ENCODE results near the gene SSBP4. TPM values are rescaled to one million over a fixed set of nuclear protein-coding genes. Genes with fewer than 3 reads are reported as not detected.
A peak's percentile ranks its signal among the peaks of the same experiment; 100 is the strongest.

SSBP4 gene
- total and polyA plus RNA-seq, 2 donors (not counting 1 experiment from before 2014, with no cell fraction given) = 37.0 to 64.2 TPM

- Histone ChIP-seq H3K79me2 (ENCODE audit: control insufficient read depth, insufficient read depth, low read length) (peaks cover 8% of the 10 kb centered on the region), H3K36me3 (replicated peaks in 1 of 2; ENCODE audit: control extremely low read depth in 1 of 2, control insufficient read depth in 1 of 2, extremely low read depth in 1 of 2, insufficient read depth in 2 of 2, low read length in 1 of 2) (no peaks in the 10 kb centered on the region), H3K4me1 (ENCODE audit: control insufficient read depth in 2 of 2, insufficient read depth in 2 of 2, low read length in 2 of 2) (peaks cover 44 to 48% of the 10 kb centered on the region in 2 donors), H3K27ac (ENCODE audit: low read length in 2 of 2) (no peak overlapping the region), H3K27me3 (replicated peaks in 1 of 4; ENCODE audit: control extremely low read depth in 1 of 4, control insufficient read depth in 3 of 4, insufficient read depth in 4 of 4, low read length in 3 of 4) (peaks cover 0 to 3% (median under 1%) of the 10 kb centered on the region in 4 experiments), H3K9me3 (ENCODE audit: control extremely low read depth in 1 of 3, control insufficient read depth in 2 of 3, insufficient read depth in 1 of 3, low read length in 2 of 3) (peaks cover 0 to 5% (median 0%) of the 10 kb centered on the region in 3 donors), H3K9ac (ENCODE audit: low read length) (peak overlapping the region; percentile 67), H2AFZ (ENCODE audit: insufficient read depth, low read depth, low read length, poor library complexity, severe bottlenecking) (peak overlapping the region; percentile 66), H3K4me3 (ENCODE audit: control extremely low read depth in 1 of 5, extremely low read depth in 1 of 5, insufficient read depth in 1 of 5, low read depth in 2 of 5, low read length in 4 of 5) (peak overlapping the region; percentile 60 to 66 (median 62)), H4K20me1 (ENCODE audit: control insufficient read depth, insufficient read depth, low read length, poor library complexity, severe bottlenecking) (no peaks in the 10 kb centered on the region), H3K4me2 (replicated peaks; ENCODE audit: low read depth, low read length, poor library complexity, severe bottlenecking) (peak overlapping the region; percentile 88)
- ChIA-PET CTCF (interaction anchor here (0.7 to 12.4 kb wide), 3 partner anchors 7 to 117 kb away, joined by 3 to 112 read pairs (median 4); no protein-coding TSS in a partner anchor), POLR2A (interaction anchor here (0.5 to 1.2 kb wide), 3 partner anchors 8 to 210 kb away, joined by 3 to 6 read pairs (median 3); no protein-coding TSS in a partner anchor)
- H3K4me3 Mint-ChIP-seq = peak overlapping the region; percentile 80
- WGBS (ENCODE audit: insufficient coverage) = 85% methylated on average over 37 of the region's 37 CpGs
- DNase-seq = peak; percentile 19
- no peak for ATAC-seq (ENCODE audit: low read depth)
- TF ChIP-seq, protein P1, sequence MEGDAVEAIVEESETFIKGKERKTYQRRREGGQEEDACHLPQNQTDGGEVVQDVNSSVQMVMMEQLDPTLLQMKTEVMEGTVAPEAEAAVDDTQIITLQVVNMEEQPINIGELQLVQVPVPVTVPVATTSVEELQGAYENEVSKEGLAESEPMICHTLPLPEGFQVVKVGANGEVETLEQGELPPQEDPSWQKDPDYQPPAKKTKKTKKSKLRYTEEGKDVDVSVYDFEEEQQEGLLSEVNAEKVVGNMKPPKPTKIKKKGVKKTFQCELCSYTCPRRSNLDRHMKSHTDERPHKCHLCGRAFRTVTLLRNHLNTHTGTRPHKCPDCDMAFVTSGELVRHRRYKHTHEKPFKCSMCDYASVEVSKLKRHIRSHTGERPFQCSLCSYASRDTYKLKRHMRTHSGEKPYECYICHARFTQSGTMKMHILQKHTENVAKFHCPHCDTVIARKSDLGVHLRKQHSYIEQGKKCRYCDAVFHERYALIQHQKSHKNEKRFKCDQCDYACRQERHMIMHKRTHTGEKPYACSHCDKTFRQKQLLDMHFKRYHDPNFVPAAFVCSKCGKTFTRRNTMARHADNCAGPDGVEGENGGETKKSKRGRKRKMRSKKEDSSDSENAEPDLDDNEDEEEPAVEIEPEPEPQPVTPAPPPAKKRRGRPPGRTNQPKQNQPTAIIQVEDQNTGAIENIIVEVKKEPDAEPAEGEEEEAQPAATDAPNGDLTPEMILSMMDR (IDR thresholded peaks at IDR 0.05) = no peak
- TF ChIP-seq EZH2 (IDR thresholded peaks at IDR 0.05; ENCODE audit: borderline replicate concordance, insufficient read depth, low read depth, low read length, poor library complexity, severe bottlenecking) = no peak
- H3K27me3 Mint-ChIP-seq = no peaks in the 10 kb centered on the region
- no peak overlapping the region for H3K27ac Mint-ChIP-seq
- H3K4me1 Mint-ChIP-seq = peaks cover 59% of the 10 kb centered on the region
- intact Hi-C loops (cut with micrococcal nuclease) = loop anchor here (1.0 kb wide), 2 partner anchors 8 to 12 kb away; no protein-coding TSS in a partner anchor
- no peaks in the 10 kb centered on the region for H3K9me3 Mint-ChIP-seq (ENCODE audit: insufficient read depth)
These were observed 22.5 kb upstream of the SSBP4 start for GRCh38 chr19:18396471-18397241.
